ENCODE measurements around the gene FAM3B. TPM values are rescaled to one million over a fixed set of nuclear protein-coding genes. Genes with fewer than 3 reads are reported as not detected.

Gene FAM3B
- total and polyA plus RNA-seq, 8 donors = 7.9 to 31.9 (median 13.0) TPM

- H3K4me1 ChIP-seq = peaks cover 0 to 6% of the 10 kb centered on the region in 2 donors
- no peak for ATAC-seq
- no peak overlapping the region for H3K4me3 ChIP-seq
- DNase-seq = no peak
- TF ChIP-seq CTCF (IDR thresholded peaks at IDR 0.05) = no peak
- peaks cover 0 to 4% of the 10 kb centered on the region in 2 donors for H3K27me3 ChIP-seq
- H3K27ac ChIP-seq = no peak overlapping the region
- no peaks in the 10 kb centered on the region for H3K9me3 ChIP-seq
- H3K36me3 ChIP-seq = no peaks in the 10 kb centered on the region
- intact Hi-C loops (cut with DNase I) = no loop called here
Observed at GRCh38 chr21:41349126-41349525, 32.5 kb downstream of the FAM3B start.

- TF ChIP-seq CTCF (IDR thresholded peaks at IDR 0.05) = no peak
- Histone ChIP-seq H3K36me3 (no peaks in the 10 kb centered on the region), H3K27ac (no peak overlapping the region), H3K4me3 (no peak overlapping the region), H3K4me1 (peaks cover 0 to 6% of the 10 kb centered on the region in 2 donors), H3K27me3 (peaks cover 0 to 4% of the 10 kb centered on the region in 2 donors), H3K9me3 (no peaks in the 10 kb centered on the region)
- intact Hi-C loops (cut with DNase I) = no loop called here
- ATAC-seq (no peak), DNase-seq (no peak)
Observed at GRCh38 chr21:41349619-41350390, 33.2 kb downstream of the FAM3B start.

DNA sequence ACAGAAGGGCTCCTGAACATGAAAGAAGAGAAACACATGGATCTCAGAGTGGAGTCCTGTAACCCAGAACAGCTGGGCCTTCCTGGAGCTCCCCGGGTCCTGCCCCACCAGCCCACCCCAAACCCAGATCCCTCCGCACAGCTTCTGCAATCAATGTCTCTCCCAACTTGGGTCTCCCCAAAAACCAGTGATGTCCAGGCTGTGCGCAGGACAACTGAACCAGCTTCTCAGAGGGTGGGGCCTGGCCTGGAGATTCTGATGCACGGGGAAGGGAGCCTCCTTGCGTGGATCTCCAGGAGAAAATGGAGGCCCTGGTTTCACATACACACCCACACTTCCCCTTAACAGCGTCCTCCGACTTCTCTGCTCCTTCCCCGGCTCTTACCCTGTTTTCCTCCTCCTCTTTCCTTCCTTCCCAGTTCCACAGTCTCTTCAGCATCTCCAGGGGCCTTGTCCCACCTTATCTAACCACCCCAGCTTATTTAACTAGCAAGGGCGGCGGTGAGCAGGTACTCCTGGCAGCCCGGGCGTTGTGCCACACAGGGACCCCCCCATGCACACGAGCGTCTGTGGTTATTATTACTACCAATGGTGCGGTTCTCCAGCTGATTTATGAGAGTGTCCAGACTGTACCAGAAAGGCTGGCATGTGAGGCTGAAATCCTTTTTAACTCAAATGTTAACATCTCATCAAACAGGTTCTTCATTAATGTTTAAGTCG, 34.0 kb downstream of the FAM3B start:
- H3K4me1 ChIP-seq = peaks cover 0 to 6% of the 10 kb centered on the region in 2 donors
- no peak overlapping the region for H3K27ac ChIP-seq
- DNase-seq = no peak
- H3K9me3 ChIP-seq = no peaks in the 10 kb centered on the region
- ATAC-seq = no peak
- no peak for TF ChIP-seq CTCF (IDR thresholded peaks at IDR 0.05)
- no peak overlapping the region for H3K4me3 ChIP-seq
- peaks cover 0 to 4% of the 10 kb centered on the region in 2 donors for H3K27me3 ChIP-seq
- H3K36me3 ChIP-seq = no peaks in the 10 kb centered on the region
- intact Hi-C loops (cut with DNase I) = no loop called here

GRCh38 chr21:41357546-41357945, 40.9 kb downstream of the FAM3B start:
- H3K27ac ChIP-seq = no peak overlapping the region
- H3K4me1 ChIP-seq = peaks cover 3 to 16% of the 10 kb centered on the region in 2 donors
- TF ChIP-seq CTCF (IDR thresholded peaks at IDR 0.05) = no peak
- DNase-seq (no peak), ATAC-seq (no peak)
- no peak overlapping the region for H3K4me3 ChIP-seq
- intact Hi-C loops (cut with DNase I) = no loop called here
- no peaks in the 10 kb centered on the region for H3K36me3 ChIP-seq
- H3K9me3 ChIP-seq = no peaks in the 10 kb centered on the region
- H3K27me3 ChIP-seq = no peaks in the 10 kb centered on the region

All from left lung (tissue), 10 donors.